NCI-H526 (cell line): ENCODE measurements around the gene CEL.
A peak's percentile ranks its signal among the peaks of the same experiment; 100 is the strongest.

Experiments
- DNase-seq, 2 experiments: peaks; one replicate each; lab custom pipeline; 2025; lab: John Stamatoyannopoulos, UW

CEL gene

DNA sequence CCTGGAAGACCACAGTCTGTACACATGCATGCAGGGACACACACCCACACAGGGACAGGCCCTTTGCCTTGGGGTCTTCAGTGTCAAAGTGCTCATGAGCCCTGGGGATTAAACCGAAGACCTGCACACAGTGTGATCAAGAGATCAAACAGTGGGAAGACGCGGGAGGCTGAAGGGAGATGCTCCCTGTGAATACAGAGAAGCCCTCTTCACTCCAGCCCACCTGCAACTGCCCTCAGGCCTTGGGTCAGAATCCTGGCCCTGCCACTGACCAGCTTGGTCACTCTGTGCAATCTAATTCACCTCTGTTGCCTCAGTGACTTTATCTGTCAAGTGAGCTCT, 56.4 kb downstream of the CEL start:
- DNase-seq: no peak

- no peak for DNase-seq
Observed at GRCh38 chr9:133118568-133118967, 56.8 kb downstream of the CEL start.

DNA sequence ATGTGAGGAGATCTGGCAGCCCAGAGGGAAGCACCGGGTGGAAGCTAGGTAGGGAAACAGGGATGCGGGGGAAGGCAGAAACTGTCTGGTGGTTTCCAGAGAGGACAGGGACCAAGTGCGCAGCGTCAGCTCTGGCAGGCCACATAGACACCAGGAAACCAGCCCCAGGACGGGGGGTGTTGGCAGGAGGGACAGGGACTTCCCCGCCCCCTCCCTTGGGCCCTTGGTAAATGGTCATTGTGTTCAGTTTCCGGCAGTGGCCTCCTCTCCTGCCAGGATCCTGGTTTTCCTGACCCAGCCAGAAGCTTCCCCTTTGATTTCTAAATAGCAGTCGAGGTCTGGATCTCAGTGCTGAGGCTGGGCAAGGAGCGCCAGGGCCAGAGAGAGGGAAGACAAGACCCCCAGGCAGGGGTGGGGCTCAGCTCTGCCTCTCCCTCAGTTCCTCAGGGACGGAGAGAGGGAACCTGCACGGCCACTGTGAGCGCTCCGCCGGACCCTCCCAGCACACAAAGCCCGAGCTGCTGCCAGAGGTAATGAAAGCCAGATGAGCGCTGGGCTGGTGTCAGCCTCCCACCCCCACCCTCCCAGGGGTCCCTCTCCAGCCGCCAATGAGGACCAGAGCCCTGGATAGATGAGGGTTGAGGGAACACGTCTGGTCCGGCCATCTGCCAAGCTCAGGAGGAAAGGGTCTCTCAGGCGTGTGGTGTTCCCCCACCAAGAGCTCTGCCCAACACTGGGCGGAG, 57.5 kb downstream of the CEL start:
- DNase-seq: no peak

DNA sequence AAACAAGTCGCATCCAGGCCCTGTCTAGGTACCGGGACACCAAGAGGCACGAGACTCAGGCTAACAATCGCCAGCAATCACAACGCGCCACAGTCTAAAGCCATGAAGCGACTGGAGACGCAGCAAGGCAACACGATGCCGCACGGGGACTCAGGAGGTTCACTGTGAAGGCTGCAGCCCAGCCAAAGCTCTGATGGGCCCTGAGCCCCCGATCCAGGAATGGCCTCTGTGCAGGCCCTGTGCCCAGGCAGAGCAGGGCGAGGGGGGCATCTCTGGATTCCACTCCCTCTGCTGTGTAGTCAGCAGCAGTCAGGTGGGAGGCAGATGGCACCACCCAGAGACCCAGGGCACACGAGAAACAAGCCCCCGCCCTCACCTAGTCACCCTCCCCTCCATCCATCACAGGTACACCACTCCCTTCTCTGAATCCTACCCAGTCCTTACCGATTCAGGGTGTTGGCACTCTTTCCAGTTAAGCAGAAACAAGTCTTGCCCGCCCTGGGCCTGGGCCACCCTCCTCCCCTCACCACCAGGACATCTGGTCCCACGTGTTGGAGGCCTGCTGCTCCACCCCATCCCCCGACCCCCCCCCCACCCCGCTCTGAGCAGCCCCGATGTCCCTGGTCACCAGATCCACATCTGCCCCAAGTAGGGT, 58.2 kb downstream of the CEL start:
- peak in 1 of 2 experiments; percentile 39 for DNase-seq

DNA sequence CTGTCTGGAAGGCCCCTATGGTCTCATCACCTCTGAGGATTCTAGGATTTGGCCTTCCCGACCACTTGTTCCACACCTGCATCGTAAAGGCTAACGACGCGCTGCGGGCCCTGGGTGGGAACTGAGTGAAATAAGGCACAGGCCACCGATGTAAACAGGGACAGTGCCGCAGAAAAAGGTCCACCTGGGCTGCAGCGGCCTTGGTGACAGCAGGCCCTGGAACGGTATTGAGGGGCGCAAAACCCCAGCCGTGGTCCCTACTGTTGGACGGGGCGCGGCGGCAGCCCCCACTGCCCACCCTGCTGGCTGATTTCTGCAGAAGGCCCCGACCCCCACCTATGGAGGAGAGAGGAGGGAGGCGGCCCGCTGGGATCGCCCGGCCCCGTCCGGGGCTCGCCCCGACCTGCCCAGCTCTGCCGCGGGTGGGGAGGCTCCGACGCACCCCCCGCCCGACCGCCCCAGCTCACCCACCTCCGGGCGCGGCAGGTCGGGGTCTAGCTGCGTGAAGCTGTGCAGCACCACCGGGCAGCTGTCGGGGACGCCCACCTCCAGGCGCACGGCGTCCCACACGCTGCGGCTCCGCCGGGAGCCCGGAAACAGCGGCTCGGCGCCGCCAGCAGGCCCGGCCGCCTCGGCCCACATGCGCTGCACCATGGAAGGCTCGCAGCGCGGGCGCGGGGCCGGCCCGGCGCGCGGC, 58.9 kb downstream of the CEL start:
- DNase-seq: peak in 1 of 2 experiments; percentile 39
